ENCODE results near the gene ZNF549. TPM values are rescaled to one million over a fixed set of nuclear protein-coding genes. Genes with fewer than 3 reads are reported as not detected.

ZNF549 gene
- total and polyA plus RNA-seq, 4 experiments from 2014 or later, result 8.0 to 21.8 (median 14.8) TPM

- Mint-ChIP-seq H3K9me3 (peaks cover 7 to 65% (median 60%) of the 10 kb centered on the region in 8 donors), H3K27ac (peak within 1 kb of the TSS; percentile 78 to 92 (median 86)), H3K27me3 (no peaks in the 10 kb centered on the region), H3K36me3 (peaks cover 49% of the 10 kb centered on the region in 2 donors), H3K4me3 (peak within 1 kb of the TSS; percentile 84 to 88 (median 88)), H3K4me1 (peaks cover 17 to 36% (median 20%) of the 10 kb centered on the region in 4 donors)
- intact Hi-C loops (cut with micrococcal nuclease), result loop anchor here (1.0 to 2.0 kb wide), 11 partner anchors 19 to 576 kb away; partner anchors contain the start of genes TRAPPC2B, ZNF134, ZNF211 and ZNF417
- Histone ChIP-seq H3K27ac (ENCODE audit: low read depth, low read length) (peak within 1 kb of the TSS; percentile 68), H3K4me1 (ENCODE audit: insufficient read depth, low read length) (peaks cover 24% of the 10 kb centered on the region), H3K36me3 (ENCODE audit: insufficient read depth, low read length) (peaks cover 27% of the 10 kb centered on the region), H3K4me3 (ENCODE audit: low read length in 2 of 2) (peak within 1 kb of the TSS; percentile 53 to 73), H3K27me3 (ENCODE audit: insufficient read depth, low read length) (no peaks in the 10 kb centered on the region), H3K9me3 (ENCODE audit: control insufficient read depth in 1 of 2, low read length in 2 of 2) (peaks cover 0 to 30% of the 10 kb centered on the region in 2 donors)
- CTCF ChIA-PET (ENCODE audit: partially characterized antibody), result no interaction called here
- DNase-seq, result peak; percentile 94 to 98 (median 97)
- POLR2A ChIA-PET (ENCODE audit: partially characterized antibody), result interaction anchor here (0.6 to 1.3 kb wide), 10 partner anchors 12 to 604 kb away, joined by 3 to 7 read pairs (median 4); partner anchors contain the start of genes ZNF134, ZNF274, ZNF329 and ZNF548
These were observed 51.5 kb downstream of the ZNF549 start, which contains the start of gene ZNF416 for GRCh38 chr19:57578487-57579205. TSS of gene ZNF416 (minus strand) at chr19:57578911. CDS start at chr19:57578704, 207 bp downstream.

GRCh38 chr19:57583104-57583520 lies 56.0 kb downstream of the ZNF549 start:
- ChIA-PET CTCF (ENCODE audit: partially characterized antibody) (no interaction called here), POLR2A (ENCODE audit: partially characterized antibody) (interaction anchor here (0.6 to 2.2 kb wide), 7 partner anchors 16 to 420 kb away, joined by 3 to 12 read pairs (median 3); partner anchors contain the start of genes ZNF134, ZNF530, ZNF551 and ZNF606)
- Mint-ChIP-seq H3K4me3 (peak overlapping the region in 6 of 8 donors; percentile 10 to 98 (median 69)), H3K36me3 (peaks cover 43 to 44% of the 10 kb centered on the region in 2 donors), H3K27me3 (no peaks in the 10 kb centered on the region), H3K4me1 (peaks cover 14 to 34% (median 22%) of the 10 kb centered on the region in 4 donors), H3K27ac (peak overlapping the region in 1 of 7 donors; percentile 13), H3K9me3 (peaks cover 11 to 65% (median 58%) of the 10 kb centered on the region in 8 donors)
- Histone ChIP-seq H3K27ac (ENCODE audit: low read depth, low read length) (no peak overlapping the region), H3K4me1 (ENCODE audit: insufficient read depth, low read length) (peaks cover 24% of the 10 kb centered on the region), H3K27me3 (ENCODE audit: insufficient read depth, low read length) (no peaks in the 10 kb centered on the region), H3K9me3 (ENCODE audit: control insufficient read depth in 1 of 2, low read length in 2 of 2) (peaks cover 4 to 7% of the 10 kb centered on the region in 2 donors), H3K36me3 (ENCODE audit: insufficient read depth, low read length) (no peaks in the 10 kb centered on the region), H3K4me3 (ENCODE audit: low read length in 2 of 2) (peak overlapping the region; percentile 43 to 74)
- no peak for DNase-seq
- intact Hi-C loops (cut with micrococcal nuclease), result no loop called here

- Histone ChIP-seq H3K4me1 (ENCODE audit: insufficient read depth, low read length) (peaks cover 21% of the 10 kb centered on the region), H3K4me3 (ENCODE audit: low read length in 2 of 2) (peak within 1 kb of the TSS; percentile 43 to 74), H3K27ac (ENCODE audit: low read depth, low read length) (no peak within 1 kb of the TSS), H3K9me3 (ENCODE audit: control insufficient read depth in 1 of 2, low read length in 2 of 2) (peaks cover 7 to 11% of the 10 kb centered on the region in 2 donors), H3K36me3 (ENCODE audit: insufficient read depth, low read length) (peaks cover 7% of the 10 kb centered on the region), H3K27me3 (ENCODE audit: insufficient read depth, low read length) (no peaks in the 10 kb centered on the region)
- ChIA-PET POLR2A (ENCODE audit: partially characterized antibody) (interaction anchor here (0.6 to 2.2 kb wide), 10 partner anchors 16 to 419 kb away, joined by 3 to 12 read pairs (median 3); partner anchors contain the start of genes TRAPPC2B, ZNF134, ZNF211 and ZNF530), CTCF (ENCODE audit: partially characterized antibody) (no interaction called here)
- Mint-ChIP-seq H3K4me3 (peak within 1 kb of the TSS; percentile 92 to 99 (median 96)), H3K36me3 (peaks cover 47 to 49% of the 10 kb centered on the region in 2 donors), H3K4me1 (peaks cover 10 to 29% (median 19%) of the 10 kb centered on the region in 4 donors), H3K9me3 (peaks cover 13 to 70% (median 62%) of the 10 kb centered on the region in 8 donors), H3K27me3 (no peaks in the 10 kb centered on the region), H3K27ac (peak within 1 kb of the TSS; percentile 65 to 94 (median 86))
- DNase-seq, result peak; percentile 84 to 90 (median 89)
- intact Hi-C loops (cut with micrococcal nuclease), result loop anchor here (1.0 kb wide), 1 partner anchor 16 kb away; the partner anchor contains the start of gene ZNF530
These were observed 56.6 kb downstream of the ZNF549 start, which contains the start of gene ZIK1 for GRCh38 chr19:57583521-57584416. TSS of gene ZIK1 (plus strand) at chr19:57584145. CDS start at chr19:57584357, 212 bp downstream.

- Histone ChIP-seq H3K9me3 (ENCODE audit: control insufficient read depth in 1 of 2, low read length in 2 of 2) (peaks cover 10 to 47% of the 10 kb centered on the region in 2 donors), H3K27ac (ENCODE audit: low read depth, low read length) (no peak overlapping the region), H3K36me3 (ENCODE audit: insufficient read depth, low read length) (peaks cover 18% of the 10 kb centered on the region), H3K4me3 (ENCODE audit: low read length in 2 of 2) (no peak overlapping the region), H3K27me3 (ENCODE audit: insufficient read depth, low read length) (no peaks in the 10 kb centered on the region), H3K4me1 (ENCODE audit: insufficient read depth, low read length) (peaks cover 15% of the 10 kb centered on the region)
- Mint-ChIP-seq H3K27me3 (no peaks in the 10 kb centered on the region), H3K9me3 (peaks cover 13 to 90% (median 81%) of the 10 kb centered on the region in 8 donors), H3K36me3 (peaks cover 72 to 76% of the 10 kb centered on the region in 2 donors), H3K27ac (no peak overlapping the region), H3K4me1 (peaks cover 7 to 20% (median 15%) of the 10 kb centered on the region in 4 donors), H3K4me3 (peak overlapping the region in 1 of 8 donors; percentile 3)
- CTCF ChIA-PET (ENCODE audit: partially characterized antibody), result no interaction called here
- intact Hi-C loops (cut with micrococcal nuclease), result no loop called here
- POLR2A ChIA-PET (ENCODE audit: partially characterized antibody), result no interaction called here
- no peak for DNase-seq
These were observed 60.4 kb downstream of the ZNF549 start for GRCh38 chr19:57587529-57587928.

GRCh38 chr19:57599377-57599760 lies 72.2 kb downstream of the ZNF549 start:
- DNase-seq, result no peak
- peak overlapping the region; percentile 38 to 76 for H3K4me3 ChIP-seq (ENCODE audit: low read length in 2 of 2)
- H3K9me3 Mint-ChIP-seq, result peaks cover 8 to 49% (median 44%) of the 10 kb centered on the region in 8 donors

GRCh38 chr19:57599761-57600383 lies 72.7 kb downstream of the ZNF549 start, which contains the start of gene ZNF530:
TSS of gene ZNF530 (plus strand) at chr19:57599885. CDS start at chr19:57604346, 4,461 bp downstream.
- Mint-ChIP-seq H3K27me3 (peaks cover 0 to 3% of the 10 kb centered on the region in 2 donors), H3K27ac (peak within 1 kb of the TSS; percentile 28 to 93 (median 81)), H3K9me3 (peaks cover 12 to 51% (median 45%) of the 10 kb centered on the region in 8 donors), H3K36me3 (peaks cover 43% of the 10 kb centered on the region in 2 donors), H3K4me3 (peak within 1 kb of the TSS; percentile 86 to 93 (median 90)), H3K4me1 (peaks cover 5 to 24% (median 19%) of the 10 kb centered on the region in 4 donors)
- intact Hi-C loops (cut with micrococcal nuclease), result loop anchor here (1.0 kb wide), 2 partner anchors 14 to 16 kb away; partner anchors contain the start of genes ZIK1 and ZNF134
- peak within 1 kb of the TSS; percentile 40 for H3K27ac ChIP-seq (ENCODE audit: low read depth, low read length)
- ChIA-PET CTCF (ENCODE audit: partially characterized antibody) (no interaction called here), POLR2A (ENCODE audit: partially characterized antibody) (interaction anchor here (0.7 to 2.1 kb wide), 7 partner anchors 14 to 402 kb away, joined by 3 to 8 read pairs (median 4); partner anchors contain the start of genes ZIK1, ZNF134, ZNF211 and ZNF606)
- peaks cover 0 to 16% of the 10 kb centered on the region in 2 donors for H3K9me3 ChIP-seq (ENCODE audit: control insufficient read depth in 1 of 2, low read length in 2 of 2)
- H3K36me3 ChIP-seq (ENCODE audit: insufficient read depth, low read length), result peaks cover 11% of the 10 kb centered on the region
- DNase-seq, result peak; percentile 74 to 80 (median 76)
- H3K4me1 ChIP-seq (ENCODE audit: insufficient read depth, low read length), result peaks cover 16% of the 10 kb centered on the region
- peak within 1 kb of the TSS; percentile 38 to 76 for H3K4me3 ChIP-seq (ENCODE audit: low read length in 2 of 2)
- no peaks in the 10 kb centered on the region for H3K27me3 ChIP-seq (ENCODE audit: insufficient read depth, low read length)

More at GRCh38 chr19:57599377-57599760, 72.2 kb downstream of the ZNF549 start:
- H3K4me1 ChIP-seq (ENCODE audit: insufficient read depth, low read length), result peaks cover 16% of the 10 kb centered on the region
- intact Hi-C loops (cut with micrococcal nuclease), result loop anchor here (1.0 kb wide), 2 partner anchors 15 kb away; partner anchors contain the start of genes ZIK1 and ZNF134
- POLR2A ChIA-PET (ENCODE audit: partially characterized antibody), result interaction anchor here (0.7 to 2.1 kb wide), 5 partner anchors 15 to 403 kb away, joined by 3 to 8 read pairs (median 3); partner anchors contain the start of genes ZIK1, ZNF134, ZNF211 and ZNF606
- peaks cover 6% of the 10 kb centered on the region for H3K36me3 ChIP-seq (ENCODE audit: insufficient read depth, low read length)
- no peaks in the 10 kb centered on the region for H3K27me3 ChIP-seq (ENCODE audit: insufficient read depth, low read length)
- Mint-ChIP-seq H3K36me3 (peaks cover 38% of the 10 kb centered on the region in 2 donors), H3K4me1 (peaks cover 5 to 24% (median 19%) of the 10 kb centered on the region in 4 donors), H3K4me3 (peak overlapping the region; percentile 86 to 93 (median 90)), H3K27ac (peak overlapping the region; percentile 28 to 93 (median 81)), H3K27me3 (peaks cover 0 to 3% of the 10 kb centered on the region in 2 donors)
- H3K9me3 ChIP-seq (ENCODE audit: control insufficient read depth in 1 of 2, low read length in 2 of 2), result peaks cover 0 to 11% of the 10 kb centered on the region in 2 donors
- H3K27ac ChIP-seq (ENCODE audit: low read depth, low read length), result peak overlapping the region; percentile 40
- CTCF ChIA-PET (ENCODE audit: partially characterized antibody), result no interaction called here

Measured in CD4-positive, alpha-beta memory T cell (primary cell).